Islet of Langerhans (tissue), 1 donor: ENCODE results near the gene SMYD4.
"Not testable (repeated sequence)": the region's sequence is repeated elsewhere in the genome, so short reads cannot be mapped to it uniquely, and the experiment has no call there.

ENCODE experiments used
- FAIRE-seq: peaks from one replicate; lab custom pipeline; 2011; peaks lifted over from hg19 to GRCh38; lab: Jason Lieb, UNC

The SMYD4 gene

DNA sequence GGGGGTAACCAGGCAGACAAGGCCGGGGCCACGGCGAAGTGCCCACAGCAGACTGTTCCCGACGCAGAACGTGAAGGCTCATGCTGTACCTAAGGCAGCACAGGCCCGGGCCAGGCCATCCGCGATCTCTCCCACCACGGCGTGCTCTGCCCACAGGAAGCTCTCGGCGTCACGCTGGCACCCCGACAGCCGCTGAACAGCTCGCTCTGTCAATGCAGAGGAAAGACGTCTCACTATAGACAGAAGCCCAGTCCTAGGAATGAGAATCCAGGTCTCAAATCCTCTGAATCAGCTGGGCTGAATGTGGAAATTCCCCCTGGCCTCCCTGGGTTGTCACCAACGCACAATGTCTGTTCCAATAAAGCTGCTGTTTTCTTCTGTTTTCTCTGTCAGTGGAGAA lies 46.4 kb downstream of the SMYD4 start:
- no peak for FAIRE-seq

GRCh38 chr17:1782171-1782567 lies 47.5 kb downstream of the SMYD4 start:
- FAIRE-seq: no peak

- FAIRE-seq: no peak
These were observed 50.1 kb downstream of the SMYD4 start for GRCh38 chr17:1779571-1780131.

DNA sequence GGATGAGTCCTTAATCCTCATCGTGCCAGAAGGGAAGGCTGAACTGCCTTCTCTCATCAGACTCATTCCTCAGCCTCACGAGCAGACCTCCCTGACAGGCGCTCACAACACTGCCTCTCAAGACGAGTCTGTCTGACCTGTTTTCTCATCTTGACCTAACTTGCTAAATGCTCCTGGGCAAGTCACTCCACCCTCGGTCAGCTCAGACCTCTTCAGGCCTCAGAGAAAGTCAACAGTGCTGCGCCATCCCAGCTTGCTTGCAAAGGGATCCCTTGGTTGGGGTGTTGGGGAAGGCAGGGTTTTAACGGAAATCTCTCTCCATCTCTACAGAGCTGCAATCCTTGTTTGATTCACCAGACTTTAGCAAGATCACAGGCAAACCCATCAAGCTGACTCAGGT lies 52.8 kb downstream of the SMYD4 start:
- FAIRE-seq: no peak

DNA sequence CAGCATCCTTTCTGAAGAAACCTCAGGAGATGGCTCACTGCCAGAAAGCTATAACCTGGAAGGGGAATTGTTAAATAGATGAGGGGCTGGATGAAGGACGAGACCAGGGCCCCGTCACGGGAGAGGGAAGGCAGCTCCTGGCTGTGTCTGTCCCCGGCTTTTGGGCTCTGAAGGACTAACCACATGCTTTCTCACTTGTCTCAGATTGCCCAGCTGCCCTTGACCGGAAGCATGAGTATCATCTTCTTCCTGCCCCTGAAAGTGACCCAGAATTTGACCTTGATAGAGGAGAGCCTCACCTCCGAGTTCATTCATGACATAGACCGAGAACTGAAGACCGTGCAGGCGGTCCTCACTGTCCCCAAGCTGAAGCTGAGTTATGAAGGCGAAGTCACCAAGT lies 53.4 kb downstream of the SMYD4 start:
- FAIRE-seq: no peak

DNA sequence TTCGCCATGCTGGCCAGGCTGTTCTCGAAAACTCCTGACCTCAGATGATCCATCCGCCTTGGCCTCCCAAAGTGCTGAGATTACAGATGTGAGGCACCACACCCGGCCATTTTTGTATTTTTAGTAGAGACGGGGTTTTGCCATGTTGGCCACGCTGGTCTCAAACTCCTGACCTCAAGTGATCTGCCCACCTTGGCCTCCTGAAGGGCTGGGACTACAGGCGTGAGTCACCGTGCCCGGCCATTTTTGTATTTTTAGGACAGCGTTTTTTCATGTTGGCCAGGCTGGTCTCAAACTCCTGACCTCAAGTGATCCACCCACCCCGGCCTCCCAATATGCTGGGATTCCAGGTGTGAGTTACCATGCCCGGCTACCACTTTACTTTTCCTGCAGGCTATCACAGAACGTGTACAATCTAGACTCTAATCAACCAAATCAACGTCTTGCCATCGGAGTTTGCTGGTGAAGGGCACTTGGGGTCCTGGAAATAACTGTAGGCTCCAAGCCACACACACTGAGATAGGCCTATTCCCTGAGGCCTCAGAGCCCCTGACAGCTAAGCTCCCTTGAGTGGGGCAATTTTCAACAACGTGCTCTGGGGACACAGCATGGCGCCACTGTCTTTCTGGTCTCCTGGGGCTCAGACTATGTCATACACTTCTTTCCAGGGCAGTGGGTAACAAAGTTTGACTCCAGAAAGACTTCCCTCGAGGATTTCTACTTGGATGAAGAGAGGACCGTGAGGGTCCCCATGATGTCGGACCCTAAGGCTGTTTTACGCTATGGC lies 55.1 kb downstream of the SMYD4 start:
- no peak for FAIRE-seq

- no peak for FAIRE-seq
These were observed 56.0 kb downstream of the SMYD4 start for GRCh38 chr17:1773696-1774181.

GRCh38 chr17:1773000-1773695 lies 56.6 kb downstream of the SMYD4 start:
- not testable (repeated sequence) for FAIRE-seq

DNA sequence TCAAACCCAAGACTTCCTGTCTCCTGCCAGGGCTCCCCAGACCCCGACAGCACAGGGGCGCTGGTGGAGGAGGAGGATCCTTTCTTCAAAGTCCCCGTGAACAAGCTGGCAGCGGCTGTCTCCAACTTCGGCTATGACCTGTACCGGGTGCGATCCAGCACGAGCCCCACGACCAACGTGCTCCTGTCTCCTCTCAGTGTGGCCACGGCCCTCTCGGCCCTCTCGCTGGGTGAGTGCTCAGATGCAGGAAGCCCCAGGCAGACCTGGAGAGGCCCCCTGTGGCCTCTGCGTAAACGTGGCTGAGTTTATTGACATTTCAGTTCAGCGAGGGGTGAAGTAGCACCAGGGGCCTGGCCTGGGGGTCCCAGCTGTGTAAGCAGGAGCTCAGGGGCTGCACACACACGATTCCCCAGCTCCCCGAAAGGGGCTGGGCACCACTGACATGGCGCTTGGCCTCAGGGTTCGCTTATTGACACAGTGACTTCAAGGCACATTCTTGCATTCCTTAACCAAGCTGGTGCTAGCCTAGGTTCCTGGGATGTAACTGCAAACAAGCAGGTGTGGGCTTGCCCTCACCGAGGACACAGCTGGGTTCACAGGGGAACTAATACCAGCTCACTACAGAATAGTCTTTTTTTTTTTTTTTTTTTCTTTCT lies 59.8 kb downstream of the SMYD4 start:
- FAIRE-seq: no peak

- FAIRE-seq: no peak
These were observed 62.3 kb downstream of the SMYD4 start for GRCh38 chr17:1767358-1767757.

GRCh38 chr17:1766382-1767135 lies 63.1 kb downstream of the SMYD4 start:
- FAIRE-seq: no peak

DNA sequence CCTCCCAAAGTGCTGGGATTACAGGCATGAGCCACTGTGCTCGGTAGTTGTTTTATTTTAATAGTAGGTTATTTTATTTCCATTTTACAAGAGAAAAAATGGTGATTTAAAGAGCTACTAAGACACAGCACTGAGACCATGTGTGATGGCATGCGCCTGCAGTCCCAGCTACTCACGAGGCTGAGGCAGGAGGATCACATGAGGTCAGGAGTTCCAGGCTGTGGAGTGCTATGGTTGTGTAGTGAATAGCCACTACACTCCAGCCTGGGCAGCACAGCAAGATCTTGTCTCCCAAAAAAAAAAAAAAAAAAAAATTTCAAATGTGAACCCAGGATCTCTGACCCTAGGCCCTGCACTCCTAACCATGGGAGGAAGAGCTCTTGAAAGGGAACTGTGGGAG lies 64.1 kb downstream of the SMYD4 start:
- FAIRE-seq: no peak

GRCh38 chr17:1764705-1765104 lies 65.0 kb downstream of the SMYD4 start:
- not testable (repeated sequence) for FAIRE-seq

GRCh38 chr17:1764284-1764683 lies 65.4 kb downstream of the SMYD4 start:
- FAIRE-seq: no peak

DNA sequence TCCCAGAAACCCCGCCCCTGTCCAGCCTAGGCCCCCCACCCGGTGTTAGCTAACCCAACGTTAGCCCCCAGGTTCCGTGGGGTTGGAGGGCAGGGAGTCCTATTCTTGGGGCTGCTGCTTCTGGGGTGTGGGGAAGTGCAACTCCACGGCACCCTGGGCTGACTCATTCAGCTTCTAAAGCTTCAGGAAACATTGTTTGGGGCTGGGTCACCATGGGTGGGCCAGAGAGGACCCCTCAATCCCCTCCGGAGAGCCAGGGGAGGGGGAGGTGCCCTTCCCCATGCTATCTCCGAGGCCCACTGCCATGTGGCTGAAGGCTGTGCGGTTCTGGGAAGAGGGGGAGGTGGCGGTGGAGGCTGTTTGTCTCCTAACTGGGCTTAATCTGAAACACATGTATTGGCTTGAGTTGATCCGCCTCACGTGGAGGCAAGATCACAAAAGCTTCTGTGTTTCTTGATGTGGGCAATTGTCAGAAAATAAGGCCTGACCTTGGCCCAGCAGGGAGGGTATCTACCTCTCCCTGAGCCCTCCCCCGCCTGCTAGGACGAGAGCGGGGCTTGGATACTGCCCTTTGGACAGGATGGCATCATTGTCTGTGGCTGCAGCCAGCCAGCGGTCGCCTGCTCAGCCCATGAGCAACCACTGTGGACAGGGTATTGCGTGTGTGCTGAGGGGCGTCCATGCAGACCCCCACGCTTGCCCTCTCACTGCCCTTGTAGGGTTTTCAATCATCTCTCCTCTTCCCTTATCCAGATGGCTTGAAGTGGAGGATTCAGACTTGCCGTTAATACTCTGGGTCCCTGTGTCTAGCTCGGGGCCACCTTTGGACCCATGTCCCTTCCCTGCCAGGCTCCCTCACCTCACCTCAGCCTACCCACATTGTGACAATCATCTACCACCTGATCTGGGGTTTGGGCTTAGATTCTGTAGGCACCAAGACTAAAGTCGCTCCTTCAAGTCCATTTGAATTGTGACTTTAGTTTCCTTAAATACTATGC lies 66.5 kb downstream of the SMYD4 start:
- no peak for FAIRE-seq

DNA sequence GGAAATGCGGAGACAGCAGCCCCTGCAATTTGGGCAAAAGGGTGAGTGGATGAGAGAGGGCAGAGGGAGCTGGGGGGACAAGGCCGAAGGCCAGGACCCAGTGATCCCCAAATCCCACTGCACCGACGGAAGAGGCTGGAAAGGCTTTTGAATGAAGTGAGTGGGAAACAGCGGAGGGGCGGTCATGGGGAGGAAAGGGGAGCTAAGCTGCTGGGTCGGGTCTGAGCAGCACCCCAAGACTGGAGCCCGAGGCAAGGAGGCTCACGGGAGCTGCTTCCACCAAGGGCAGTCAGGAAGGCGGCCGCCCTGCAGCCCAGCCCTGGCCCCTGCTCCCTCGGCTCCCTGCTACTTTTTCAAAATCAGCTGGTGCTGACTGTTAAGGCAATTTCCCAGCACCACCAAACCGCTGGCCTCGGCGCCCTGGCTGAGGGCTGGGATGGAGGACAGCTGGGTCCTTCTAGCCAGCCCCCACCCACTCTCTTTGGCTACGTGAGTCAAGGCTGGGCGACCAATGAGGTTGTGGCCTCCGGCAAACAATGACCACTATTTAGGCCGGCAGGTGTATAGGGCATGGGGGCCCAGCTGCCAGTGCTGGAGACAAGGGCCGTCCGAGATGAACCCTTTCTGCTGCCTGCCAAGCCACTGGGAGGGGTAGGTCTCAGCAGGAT lies 67.3 kb downstream of the SMYD4 start:
- no peak for FAIRE-seq

DNA sequence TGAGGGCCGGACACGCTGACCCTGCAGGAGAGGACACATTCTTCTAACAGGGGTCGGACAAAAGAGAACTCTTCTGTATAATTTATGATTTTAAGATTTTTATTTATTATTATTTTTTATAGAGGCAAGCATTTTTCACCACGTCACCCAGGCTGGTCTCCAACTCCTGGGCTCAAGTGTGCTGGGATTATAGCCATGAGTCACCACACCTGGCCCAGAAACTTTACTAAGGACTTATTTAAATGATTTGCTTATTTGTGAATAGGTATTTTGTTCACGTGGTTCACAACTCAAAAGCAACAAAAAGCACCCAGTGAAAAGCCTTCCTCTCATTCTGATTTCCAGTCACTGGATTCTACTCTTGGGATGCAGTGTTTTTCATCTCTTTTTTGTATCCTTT lies 70.2 kb downstream of the SMYD4 start:
- FAIRE-seq: no peak

GRCh38 chr17:1758807-1759206 lies 70.9 kb downstream of the SMYD4 start:
- FAIRE-seq: no peak

DNA sequence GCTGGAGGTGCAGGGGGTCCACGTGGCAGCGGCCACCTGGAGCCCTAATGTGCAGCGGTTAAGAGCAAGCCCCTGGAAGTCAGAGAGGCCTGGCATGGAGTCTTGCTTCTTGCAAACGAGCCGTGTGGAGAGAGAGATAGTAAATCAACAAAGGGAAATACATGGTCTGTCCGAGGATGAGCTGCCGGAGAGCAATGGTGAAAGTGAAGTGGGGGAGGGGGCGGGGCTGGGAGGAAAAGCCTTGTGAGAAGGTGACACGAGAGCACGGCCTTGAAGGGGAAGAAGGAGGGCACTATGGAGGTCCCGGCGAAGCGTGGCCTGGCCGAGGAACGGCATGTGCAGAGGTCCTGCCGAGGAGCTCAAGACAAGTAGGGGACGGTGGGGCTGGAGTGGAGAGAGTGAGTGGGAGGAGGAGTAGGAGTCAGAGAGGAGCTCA lies 73.9 kb downstream of the SMYD4 start:
- FAIRE-seq: no peak

DNA sequence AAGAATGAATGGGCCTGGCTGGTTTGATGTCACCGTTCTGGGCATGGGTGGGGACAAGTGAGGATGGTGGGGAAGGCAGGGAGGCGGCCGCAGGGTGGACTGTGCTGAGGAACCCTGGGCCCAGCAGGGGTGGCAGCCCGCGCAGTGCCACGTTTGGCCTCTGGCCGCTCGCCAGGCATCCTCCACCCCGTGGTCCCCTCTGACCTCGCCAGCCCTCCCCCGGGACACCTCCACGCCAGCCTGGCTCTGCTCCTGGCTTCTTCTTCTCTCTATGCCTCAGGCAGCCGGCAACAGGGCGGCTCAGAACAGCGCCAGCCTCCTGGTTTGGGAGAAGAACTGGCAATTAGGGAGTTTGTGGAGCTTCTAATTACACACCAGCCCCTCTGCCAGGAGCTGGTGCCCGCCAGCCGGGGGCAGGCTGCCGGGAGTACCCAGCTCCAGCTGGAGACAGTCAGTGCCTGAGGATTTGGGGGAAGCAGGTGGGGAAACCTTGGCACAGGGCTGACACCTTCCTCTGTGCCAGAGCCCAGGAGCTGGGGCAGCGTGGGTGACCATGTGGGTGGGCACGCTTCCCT lies 74.4 kb downstream of the SMYD4 start:
- FAIRE-seq: no peak
